Measurements from ENCODE around the gene SLX4.

SLX4 gene

GRCh38 chr16:3578610-3579551 lies 32.5 kb downstream of the SLX4 start:
- FAIRE-seq (no peak), DNase-seq (ENCODE audit: insufficient read length, low spot score) (peak; percentile 67)
- TF ChIP-seq POLR2A (IDR thresholded peaks at IDR 0.05; ENCODE audit: low read depth, low read length), result no peak

- no peak for TF ChIP-seq POLR2A (IDR thresholded peaks at IDR 0.05; ENCODE audit: low read depth, low read length)
- no peak for FAIRE-seq
Observed at GRCh38 chr16:3578121-3578520, 33.3 kb downstream of the SLX4 start.

GRCh38 chr16:3577302-3577752 lies 34.1 kb downstream of the SLX4 start, which contains the start of gene NLRC3:
NLRC3 (minus strand) TSS chr16:3577403; CDS start chr16:3565036, 12,367 bp downstream.
- TF ChIP-seq POLR2A (IDR thresholded peaks at IDR 0.05; ENCODE audit: low read depth, low read length), result no peak
- DNase-seq (ENCODE audit: insufficient read length, low spot score), result no peak
- no peak for FAIRE-seq

More at GRCh38 chr16:3578121-3578520, 33.3 kb downstream of the SLX4 start:
- DNase-seq (ENCODE audit: insufficient read length, low spot score), result no peak

GRCh38 chr16:3576211-3576610 lies 35.2 kb downstream of the SLX4 start:
- no peak for TF ChIP-seq POLR2A (IDR thresholded peaks at IDR 0.05; ENCODE audit: low read depth, low read length)
- DNase-seq (ENCODE audit: insufficient read length, low spot score) (no peak), FAIRE-seq (no peak)

GRCh38 chr16:3575491-3575890 lies 35.9 kb downstream of the SLX4 start:
- DNase-seq (ENCODE audit: insufficient read length, low spot score) (no peak), FAIRE-seq (no peak)
- no peak for TF ChIP-seq POLR2A (IDR thresholded peaks at IDR 0.05; ENCODE audit: low read depth, low read length)

- no peak for DNase-seq (ENCODE audit: insufficient read length, low spot score)
- no peak for FAIRE-seq
- TF ChIP-seq POLR2A (IDR thresholded peaks at IDR 0.05; ENCODE audit: low read depth, low read length), result no peak
Observed at GRCh38 chr16:3574195-3574594, 37.2 kb downstream of the SLX4 start.

DNA sequence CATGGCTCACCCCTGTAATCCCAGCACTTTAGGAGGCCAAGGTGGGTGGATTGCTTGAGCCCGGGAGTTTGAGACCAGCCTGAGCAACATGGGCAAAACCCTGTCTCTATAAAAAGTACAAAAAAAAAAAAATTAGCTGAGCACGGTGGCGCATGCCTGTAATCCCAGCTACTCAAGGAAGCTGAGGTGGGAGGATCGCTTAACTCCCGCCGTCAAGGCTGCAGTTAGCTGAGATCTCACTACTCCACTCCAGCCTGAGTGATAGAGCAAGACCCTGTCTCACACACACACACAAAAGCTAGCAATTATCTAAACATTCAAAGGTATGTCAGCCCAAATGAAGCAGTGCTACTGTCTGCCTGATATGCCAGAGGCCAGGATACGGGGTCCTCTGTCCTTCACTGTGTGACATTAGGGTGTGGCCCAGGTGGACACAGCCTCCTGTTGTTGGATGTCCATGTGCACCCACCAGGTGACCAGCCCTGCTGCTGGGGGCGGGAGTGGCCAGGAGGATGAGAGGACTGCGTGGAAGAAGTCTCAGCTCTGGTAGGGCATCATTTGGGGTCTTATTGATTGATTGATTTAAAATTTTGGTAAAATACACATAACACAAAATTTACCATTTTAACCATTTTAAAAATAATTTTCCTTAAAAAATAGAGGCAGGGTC lies 38.1 kb downstream of the SLX4 start:
- DNase-seq (ENCODE audit: insufficient read length, low spot score) (no peak), FAIRE-seq (no peak)
- TF ChIP-seq POLR2A (IDR thresholded peaks at IDR 0.05; ENCODE audit: low read depth, low read length), result no peak

DNA sequence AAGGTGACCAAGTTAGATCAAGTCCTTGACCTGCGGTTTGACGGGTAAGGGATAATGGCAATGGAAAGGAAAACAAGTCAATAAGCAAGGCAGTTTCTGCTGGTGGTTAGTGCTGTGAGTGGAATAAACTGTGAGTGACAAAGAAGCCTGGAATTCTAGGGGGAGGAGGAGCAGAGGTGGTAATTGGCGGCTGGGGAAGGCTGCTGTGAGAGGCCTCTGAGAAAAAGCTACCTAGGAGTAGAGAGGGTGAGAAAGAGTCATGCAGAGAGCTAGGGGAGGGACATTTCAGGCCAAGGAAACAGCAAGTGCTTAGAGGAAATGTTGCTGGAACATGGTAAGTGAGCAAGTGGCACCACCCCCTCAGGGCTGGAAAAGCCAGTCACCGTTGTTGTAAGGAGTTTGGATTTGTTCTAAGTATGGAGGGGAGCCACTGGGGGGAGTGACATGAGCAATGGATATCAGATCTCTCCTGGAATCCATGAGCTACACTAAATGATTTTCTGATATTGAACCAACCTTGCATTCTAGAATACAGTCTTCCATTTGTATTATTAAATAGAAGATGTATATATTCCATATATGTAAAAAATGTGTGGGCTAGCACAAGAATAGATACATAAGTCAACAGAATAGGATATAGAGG lies 40.9 kb downstream of the SLX4 start:
- FAIRE-seq (no peak), DNase-seq (ENCODE audit: insufficient read length, low spot score) (no peak)
- TF ChIP-seq POLR2A (IDR thresholded peaks at IDR 0.05; ENCODE audit: low read depth, low read length), result no peak

DNA sequence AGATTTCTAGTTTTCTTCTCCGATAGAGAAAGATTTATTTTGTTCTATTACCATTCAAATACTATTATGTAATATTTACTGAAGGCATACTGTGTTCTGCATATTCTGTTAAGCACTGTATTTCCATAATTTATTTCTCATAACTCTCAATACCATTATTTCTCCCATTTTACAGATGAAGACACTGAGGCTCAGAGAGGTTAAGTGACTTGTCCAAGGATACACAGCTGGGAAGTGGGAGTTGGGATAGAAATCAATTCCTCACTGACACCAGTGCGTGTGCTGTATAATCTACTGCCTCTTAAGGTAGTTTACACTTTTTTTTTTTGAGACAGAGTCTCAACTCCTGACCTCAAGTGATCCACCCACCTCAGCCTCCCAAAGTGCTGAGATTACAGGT lies 41.6 kb downstream of the SLX4 start:
- TF ChIP-seq POLR2A (IDR thresholded peaks at IDR 0.05; ENCODE audit: low read depth, low read length), result no peak
- DNase-seq (ENCODE audit: insufficient read length, low spot score) (no peak), FAIRE-seq (no peak)

GRCh38 chr16:3566990-3567389 lies 44.4 kb downstream of the SLX4 start:
- no peak for FAIRE-seq
- DNase-seq (ENCODE audit: insufficient read length, low spot score), result no peak
- no peak for TF ChIP-seq POLR2A (IDR thresholded peaks at IDR 0.05; ENCODE audit: low read depth, low read length)

- FAIRE-seq (no peak), DNase-seq (ENCODE audit: insufficient read length, low spot score) (no peak)
- TF ChIP-seq POLR2A (IDR thresholded peaks at IDR 0.05; ENCODE audit: low read depth, low read length), result no peak
Observed at GRCh38 chr16:3564889-3565141, 46.6 kb downstream of the SLX4 start.

DNA sequence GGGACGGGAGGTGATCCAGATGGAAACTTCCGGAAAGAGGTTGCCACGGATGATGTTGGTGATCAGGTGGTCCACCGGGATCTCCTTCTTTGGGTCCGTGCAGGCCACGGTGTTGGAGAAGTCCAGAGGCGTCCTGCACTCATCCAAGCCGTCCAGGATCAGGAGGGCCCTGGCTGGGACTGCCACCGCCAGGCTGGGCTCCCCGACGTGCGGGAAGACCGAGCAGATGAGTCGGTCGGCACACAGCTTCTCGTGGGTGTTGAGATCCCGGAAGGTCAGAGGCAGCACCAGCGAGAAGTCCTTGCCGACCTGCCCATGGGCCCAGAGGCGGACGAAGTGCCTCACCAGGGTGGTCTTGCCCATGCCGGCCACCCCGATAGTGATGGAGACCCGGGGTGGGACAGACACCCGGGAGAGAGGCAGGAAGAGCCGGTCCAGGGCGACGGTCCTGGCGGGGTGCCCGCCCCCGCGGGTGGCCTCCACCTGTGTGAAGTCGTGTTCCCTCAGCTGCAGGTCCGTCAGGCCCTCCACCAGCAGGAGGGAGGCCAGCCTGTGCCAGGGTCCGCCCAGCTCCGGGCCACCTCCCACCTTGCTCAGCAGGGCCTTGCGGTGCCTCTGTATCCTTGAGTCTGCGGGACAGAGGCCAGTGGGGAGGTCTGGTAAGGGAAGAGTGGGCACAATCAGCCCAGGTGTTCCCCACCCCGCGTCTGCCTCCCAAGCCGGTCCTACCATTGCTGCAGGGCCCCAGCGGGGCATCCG lies 47.1 kb downstream of the SLX4 start:
- DNase-seq (ENCODE audit: insufficient read length, low spot score), result no peak
- no peak for TF ChIP-seq POLR2A (IDR thresholded peaks at IDR 0.05; ENCODE audit: low read depth, low read length)
- FAIRE-seq, result no peak

DNA sequence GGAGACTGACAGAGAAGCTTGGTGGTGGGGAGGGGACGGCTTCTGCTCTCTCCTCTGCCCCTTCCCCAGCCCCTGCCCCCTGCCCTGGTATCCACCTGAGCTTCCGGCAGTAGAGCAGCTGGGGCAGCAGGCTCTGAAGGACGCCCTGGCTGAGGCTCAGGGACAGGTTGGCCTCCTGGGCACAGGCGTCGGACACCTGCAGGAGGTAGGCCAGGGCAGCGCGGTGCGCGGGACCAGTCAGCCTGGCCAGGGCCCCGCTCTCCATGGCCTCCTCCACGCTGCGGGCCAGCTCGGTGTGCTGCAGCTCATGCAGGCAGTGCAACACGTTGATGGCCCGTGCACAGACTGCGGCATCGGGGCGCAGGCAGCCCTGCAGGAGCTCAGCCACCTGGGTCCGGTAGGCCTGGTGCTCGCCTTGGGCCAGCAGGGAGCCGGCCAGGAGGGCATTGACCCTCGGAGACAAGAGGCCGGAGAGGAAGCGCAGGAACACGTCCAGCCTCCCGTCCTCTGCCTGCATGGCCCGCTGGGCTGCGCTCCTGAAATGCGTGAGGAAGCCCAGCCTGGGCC lies 48.4 kb downstream of the SLX4 start:
- FAIRE-seq, result no peak
- no peak for TF ChIP-seq POLR2A (IDR thresholded peaks at IDR 0.05; ENCODE audit: low read depth, low read length)
- DNase-seq (ENCODE audit: insufficient read length, low spot score), result no peak
